Stomach (tissue), 9 donors: ENCODE data around the gene SQSTM1. TPM values are rescaled to one million over a fixed set of nuclear protein-coding genes. Genes with fewer than 3 reads are reported as not detected.

ENCODE experiments used
- DNase-seq, 2 donors: peaks; one replicate each; pipeline versions ENCODE4 v3.0.0 to v3.0.0-alpha.2; 2013 to 2019
- H3K27ac ChIP-seq, 5 donors: fragments of 200-600 bp in 4 of 5; sonication (generic) in 4 of 5; one replicate each; pipeline ENCODE4 v1.5.1; 2013 to 2019; ENCODE audit warnings: mild to moderate bottlenecking in 1 of 5, moderate library complexity in 1 of 5
- H3K27me3 ChIP-seq, 3 donors: fragments of 200-600 bp; sonication (generic); one replicate each; pipeline ENCODE4 v1.5.1; 2017 to 2019; ENCODE audit warnings: mixed run types in 1 of 3
- H3K36me3 ChIP-seq, 4 donors: fragments of 200-600 bp; sonication (generic); 1 replicate in 3 of 4; 2 replicates in 1 of 4; pipeline ENCODE4 v1.5.1; 2016 to 2019
- H3K4me1 ChIP-seq, 4 donors: fragments of 200-600 bp; sonication (generic); one replicate each; pipeline ENCODE4 v1.5.1; 2016 to 2019
- H3K4me3 ChIP-seq, 4 donors: fragments of 200-600 bp; sonication (generic) in 3 of 4; one replicate each; pipeline ENCODE4 v1.5.1; 2016 to 2019; ENCODE audit warnings: mild to moderate bottlenecking in 1 of 4
- H3K9me3 ChIP-seq, 4 donors: fragments of 200-600 bp; sonication (generic); one replicate each; pipeline ENCODE4 v1.5.1; 2016 to 2019
- CTCF ChIP-seq, 7 experiments: fragments of 450-650 bp in 4 of 7; fragments of 200-600 bp in 3 of 7; sonication (generic) in 3 of 7; IDR thresholded peaks; one replicate each; pipeline ENCODE4 v1.5.1; 2016 to 2019; ENCODE audit warnings: antibody characterized with exemption in 7 of 7, control low read depth in 2 of 7, mild to moderate bottlenecking in 1 of 7
- EP300 ChIP-seq: sonication (generic); formaldehyde crosslinking; IDR thresholded peaks from one replicate; pipeline ENCODE4 v1.6.1; 2017; ENCODE audit warnings: antibody characterized with exemption
- POLR2A ChIP-seq, 4 donors: fragments of 450-650 bp; IDR thresholded peaks; one replicate each; pipeline ENCODE4 v1.6.1; 2016; ENCODE audit warnings: antibody characterized with exemption in 4 of 4, control low read depth in 2 of 4, mild to moderate bottlenecking in 1 of 4, moderate library complexity in 1 of 4
- POLR2AphosphoS5 ChIP-seq, 3 donors: sonication (generic); formaldehyde crosslinking; IDR thresholded peaks; one replicate each; pipeline ENCODE4 v1.6.1; 2016; ENCODE audit warnings: antibody characterized with exemption in 3 of 3
- WGBS, 5 donors: extraction: QIAGEN DNeasy Blood & Tissue Kit in 3 of 5; methylation state at CpG; one replicate each; pipeline versions ENCODE4 v1.1.5 to v1.1.7; 2013 to 2018; 5-methylcytosine and 5-hydroxymethylcytosine counted together
- intact Hi-C: fragments of 100-400 bp; cut with DNase I; formaldehyde crosslinking; loops from one replicate; pipeline ENCODE4 v1.15.1; 2023; ENCODE audit warnings: low total_unique reads
- polyA plus RNA-seq, 3 donors: library from polyadenylated mRNA; stranded (reverse); fragments of 200-250 nt; gene quantifications; one replicate each; pipeline ENCODE4 v1.2.3, GENCODE V29; 2013
- total RNA-seq, 5 donors: library from RNA; depleted of rRNA; stranded (reverse); fragments of >200 nt; gene quantifications; one replicate each; pipeline versions ENCODE4 v1.1.0 to v1.2.3, GENCODE V29; 2014 to 2016
- donor health status: healthy with polysubstance abuse.
- donor health status: Bipolar disorder and iron deficiency.
- donor health status: healthy.

SQSTM1 gene
- total and polyA plus RNA-seq, 8 donors = 163 to 693 (median 356) TPM

- intact Hi-C loops = no loop called here
- TF ChIP-seq EP300 (no peak), POLR2AphosphoS5 (IDR thresholded peaks at IDR 0.05) (no peak), CTCF (IDR thresholded peaks at IDR 0.05) (no peak), POLR2A (IDR thresholded peaks at IDR 0.05) (no peak)
- Histone ChIP-seq H3K27me3 (no peaks in the 10 kb centered on the region), H3K9me3 (no peaks in the 10 kb centered on the region), H3K4me1 (peaks cover 0 to 22% (median 17%) of the 10 kb centered on the region in 4 donors), H3K27ac (no peak overlapping the region), H3K36me3 (peaks cover 22 to 41% (median 41%) of the 10 kb centered on the region in 4 donors), H3K4me3 (no peak overlapping the region)
- WGBS, 5 donors = 90 to 95% (median 92%) methylated on average over 8 of the region's 8 CpGs
- DNase-seq = no peak
Measured at GRCh38 chr5:179854356-179854755, 33.7 kb downstream of the SQSTM1 start.

GRCh38 chr5:179858241-179858585, 37.5 kb downstream of the SQSTM1 start:
- Histone ChIP-seq H3K4me1 (peaks cover 0 to 33% (median 26%) of the 10 kb centered on the region in 4 donors), H3K4me3 (peak overlapping the region; percentile 92 to 97 (median 95)), H3K27me3 (no peaks in the 10 kb centered on the region), H3K27ac (peak overlapping the region; percentile 79 to 90 (median 86)), H3K36me3 (peaks cover 10 to 19% (median 14%) of the 10 kb centered on the region in 4 donors), H3K9me3 (peaks cover 0 to 6% (median 0%) of the 10 kb centered on the region in 4 donors)
- peak; percentile 44 to 72 for DNase-seq
- 0 to 1% (median 0%) methylated on average over 12 to 32 of the region's 32 CpGs for WGBS, 5 donors
- TF ChIP-seq POLR2A (IDR thresholded peaks at IDR 0.05) (no peak), EP300 (no peak), CTCF (IDR thresholded peaks at IDR 0.05) (no peak), POLR2AphosphoS5 (IDR thresholded peaks at IDR 0.05) (no peak)
- intact Hi-C loops = no loop called here

- WGBS, 5 donors = 0 to 1% (median 0%) methylated on average over 55 to 90 of the region's 90 CpGs
- intact Hi-C loops = no loop called here
Measured at GRCh38 chr5:179858586-179859427, 38.1 kb downstream of the SQSTM1 start, which contains the start of gene MRNIP. Gene MRNIP, minus strand, starts transcription at chr5:179858817. Its CDS starts 21 bp downstream, at chr5:179858796.

More at GRCh38 chr5:179858586-179859427, 38.1 kb downstream of the SQSTM1 start, which contains the start of gene MRNIP:
- peaks cover 0 to 6% (median 0%) of the 10 kb centered on the region in 4 donors for H3K9me3 ChIP-seq
- H3K4me1 ChIP-seq = peaks cover 0 to 33% (median 26%) of the 10 kb centered on the region in 4 donors
- TF ChIP-seq POLR2A (IDR thresholded peaks at IDR 0.05) (peak in 1 of 4 donors; percentile 13), POLR2AphosphoS5 (IDR thresholded peaks at IDR 0.05) (peak; percentile 78 to 94 (median 84)), EP300 (no peak), CTCF (IDR thresholded peaks at IDR 0.05) (peak in 1 of 7 experiments; percentile 28)
- no peaks in the 10 kb centered on the region for H3K27me3 ChIP-seq
- H3K27ac ChIP-seq = peak within 1 kb of the TSS; percentile 86 to 91 (median 89)
- peak; percentile 97 to 99 for DNase-seq
- H3K36me3 ChIP-seq = peaks cover 16 to 23% (median 18%) of the 10 kb centered on the region in 4 donors
- H3K4me3 ChIP-seq = peak within 1 kb of the TSS; percentile 92 to 97 (median 95)
